Gastroesophageal sphincter (tissue), 3 donors: ENCODE data around the gene FAM184B.

ENCODE experiments used
- CTCF ChIP-seq, 4 experiments: fragments of 200-600 bp in 2 of 4; fragments of 450-650 bp in 2 of 4; sonication (generic) in 1 of 4; IDR thresholded peaks; one replicate each; pipeline ENCODE4 v1.5.1; 2017 to 2019; ENCODE audit warnings: antibody characterized with exemption in 4 of 4, mild to moderate bottlenecking in 2 of 4, moderate library complexity in 2 of 4
- POLR2A ChIP-seq, 2 donors: fragments of 450-650 bp; IDR thresholded peaks; one replicate each; pipeline ENCODE4 v1.6.1; 2017; ENCODE audit warnings: antibody characterized with exemption in 2 of 2, mild to moderate bottlenecking in 2 of 2, moderate library complexity in 1 of 2
- POLR2AphosphoS5 ChIP-seq: sonication (generic); formaldehyde crosslinking; IDR thresholded peaks from one replicate; pipeline ENCODE4 v1.6.1; 2017; ENCODE audit warnings: antibody characterized with exemption

- TF ChIP-seq CTCF (IDR thresholded peaks at IDR 0.05) (no peak), POLR2A (IDR thresholded peaks at IDR 0.05) (no peak), POLR2AphosphoS5 (no peak)
Measured at GRCh38 chr4:17616283-17616682, 165.1 kb downstream of the FAM184B start.
